Testis (tissue), 3 donors: ENCODE data around the gene ZDHHC19. TPM values are rescaled to one million over a fixed set of nuclear protein-coding genes. Genes with fewer than 3 reads are reported as not detected.

Source experiments
- DNase-seq: peaks from one replicate; pipeline ENCODE4 v3.0.0-alpha.2; 2019
- H3K27ac ChIP-seq, 2 donors: fragments of 200-600 bp; sonication (generic); one replicate each; pipeline ENCODE4 v1.5.1; 2019
- H3K27me3 ChIP-seq: fragments of 200-600 bp; sonication (generic); one replicate; pipeline ENCODE4 v1.5.1; 2019
- H3K36me3 ChIP-seq: fragments of 200-600 bp; sonication (generic); one replicate; pipeline ENCODE4 v1.5.1; 2017; ENCODE audit warnings: low read depth; ENCODE audit errors: missing control alignments
- H3K4me1 ChIP-seq: fragments of 200-600 bp; sonication (generic); one replicate; pipeline ENCODE4 v1.5.1; 2019
- H3K4me3 ChIP-seq, 2 donors: fragments of 200-600 bp; sonication (generic); one replicate each; pipeline ENCODE4 v1.5.1; 2017 to 2019
- H3K9me3 ChIP-seq: fragments of 200-600 bp; sonication (generic); one replicate; pipeline ENCODE4 v1.5.1; 2017
- POLR2A ChIP-seq: fragments of 450-650 bp; IDR thresholded peaks from one replicate; pipeline ENCODE4 v1.6.1; 2017; ENCODE audit warnings: antibody characterized with exemption, mild to moderate bottlenecking, moderate library complexity
- WGBS, 2 donors: methylation state at CpG; one replicate each; pipeline ENCODE4 v1.1.5; 2018; 5-methylcytosine and 5-hydroxymethylcytosine counted together
- intact Hi-C: fragments of 100-400 bp; cut with DNase I; formaldehyde crosslinking; loops from one replicate; pipeline ENCODE4 v1.15.1; 2023; ENCODE audit warnings: low total_unique reads
- polyA plus RNA-seq: library from polyadenylated mRNA; stranded (reverse); fragments of 350-450 nt; fragmentation: Illumina TruSeq; extraction: RNeasy Lipid Tissue Mini Kit (QIAGEN cat#74804); gene quantifications from one replicate; pipeline ENCODE4 v1.2.3, GENCODE V29; 2014; ENCODE audit warnings: low read depth, low replicate concordance; ENCODE audit not compliant: insufficient read depth
- total RNA-seq, 2 donors: library from RNA; depleted of rRNA; stranded (reverse); fragments of >200 nt; gene quantifications; one replicate each; pipeline ENCODE4 v1.2.3, GENCODE V29; 2016
- TF ChIP-seq, protein P1 (sequence below), 3 experiments: fragments of 450-650 bp in 2 of 3; fragments of 200-600 bp in 1 of 3; sonication (generic) in 1 of 3; IDR thresholded peaks; one replicate each; pipeline ENCODE4 v1.5.1; 2016 to 2019; ENCODE audit warnings: antibody characterized with exemption in 3 of 3, mild to moderate bottlenecking in 2 of 3, moderate library complexity in 1 of 3

The ZDHHC19 gene
- total and polyA plus RNA-seq, 3 donors from 2014 or later = 12.7 to 112 (median 55.0) TPM

DNA sequence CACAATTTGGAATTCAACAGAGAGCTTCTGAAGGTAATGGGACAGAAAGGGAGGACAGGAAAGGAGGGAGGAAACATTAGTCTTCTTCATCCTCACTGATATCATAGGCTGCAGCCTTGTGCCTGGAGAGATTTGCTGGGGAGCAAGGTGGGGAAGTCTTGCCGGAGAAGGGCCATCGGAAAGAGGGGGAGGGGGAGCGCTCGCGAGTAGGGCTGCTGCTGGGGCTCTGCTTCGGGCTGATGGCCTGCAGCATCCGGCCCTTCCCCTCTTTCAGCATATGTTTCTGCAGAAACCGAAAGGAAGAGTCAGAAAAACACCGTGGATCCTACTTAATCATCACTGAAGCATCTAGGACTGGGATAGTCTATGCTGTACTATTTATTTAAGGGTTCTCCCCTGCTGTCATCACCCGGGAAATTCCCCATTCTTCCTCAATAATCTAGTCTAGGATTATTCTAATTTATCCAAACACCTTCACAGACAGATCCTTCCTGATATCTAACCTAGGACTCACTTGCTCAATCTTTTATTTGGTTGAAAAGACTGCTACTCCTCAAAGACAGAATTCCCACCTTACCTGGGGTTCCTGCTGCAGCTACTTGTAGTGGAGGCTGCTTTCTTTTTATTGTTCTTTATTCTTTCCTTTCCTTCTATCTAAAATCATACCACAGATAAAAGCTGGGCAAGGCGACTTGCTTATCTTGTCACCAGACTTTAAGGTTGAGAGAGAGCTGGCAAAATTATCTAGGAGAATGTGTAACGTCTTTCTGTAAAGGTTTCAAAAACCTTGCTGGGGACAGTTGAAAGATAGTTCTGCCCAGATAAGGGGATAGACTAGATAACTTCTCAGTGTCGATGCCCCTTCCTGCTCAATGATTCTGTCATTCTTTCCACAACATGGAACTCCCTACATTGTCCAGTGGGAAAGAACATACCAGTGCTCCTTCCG, 27.7 kb upstream of the ZDHHC19 start:
- Histone ChIP-seq H3K36me3 (no peaks in the 10 kb centered on the region), H3K4me1 (peaks cover 43% of the 10 kb centered on the region), H3K4me3 (no peak overlapping the region), H3K9me3 (no peaks in the 10 kb centered on the region), H3K27me3 (no peaks in the 10 kb centered on the region), H3K27ac (peak overlapping the region; percentile 53 to 67)
- TF ChIP-seq, protein P1, sequence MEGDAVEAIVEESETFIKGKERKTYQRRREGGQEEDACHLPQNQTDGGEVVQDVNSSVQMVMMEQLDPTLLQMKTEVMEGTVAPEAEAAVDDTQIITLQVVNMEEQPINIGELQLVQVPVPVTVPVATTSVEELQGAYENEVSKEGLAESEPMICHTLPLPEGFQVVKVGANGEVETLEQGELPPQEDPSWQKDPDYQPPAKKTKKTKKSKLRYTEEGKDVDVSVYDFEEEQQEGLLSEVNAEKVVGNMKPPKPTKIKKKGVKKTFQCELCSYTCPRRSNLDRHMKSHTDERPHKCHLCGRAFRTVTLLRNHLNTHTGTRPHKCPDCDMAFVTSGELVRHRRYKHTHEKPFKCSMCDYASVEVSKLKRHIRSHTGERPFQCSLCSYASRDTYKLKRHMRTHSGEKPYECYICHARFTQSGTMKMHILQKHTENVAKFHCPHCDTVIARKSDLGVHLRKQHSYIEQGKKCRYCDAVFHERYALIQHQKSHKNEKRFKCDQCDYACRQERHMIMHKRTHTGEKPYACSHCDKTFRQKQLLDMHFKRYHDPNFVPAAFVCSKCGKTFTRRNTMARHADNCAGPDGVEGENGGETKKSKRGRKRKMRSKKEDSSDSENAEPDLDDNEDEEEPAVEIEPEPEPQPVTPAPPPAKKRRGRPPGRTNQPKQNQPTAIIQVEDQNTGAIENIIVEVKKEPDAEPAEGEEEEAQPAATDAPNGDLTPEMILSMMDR (IDR thresholded peaks at IDR 0.05) = no peak
- TF ChIP-seq POLR2A = no peak
- 57 to 65% methylated on average over 14 of the region's 14 CpGs for WGBS, 2 donors
- DNase-seq = no peak
- intact Hi-C loops = no loop called here

DNA sequence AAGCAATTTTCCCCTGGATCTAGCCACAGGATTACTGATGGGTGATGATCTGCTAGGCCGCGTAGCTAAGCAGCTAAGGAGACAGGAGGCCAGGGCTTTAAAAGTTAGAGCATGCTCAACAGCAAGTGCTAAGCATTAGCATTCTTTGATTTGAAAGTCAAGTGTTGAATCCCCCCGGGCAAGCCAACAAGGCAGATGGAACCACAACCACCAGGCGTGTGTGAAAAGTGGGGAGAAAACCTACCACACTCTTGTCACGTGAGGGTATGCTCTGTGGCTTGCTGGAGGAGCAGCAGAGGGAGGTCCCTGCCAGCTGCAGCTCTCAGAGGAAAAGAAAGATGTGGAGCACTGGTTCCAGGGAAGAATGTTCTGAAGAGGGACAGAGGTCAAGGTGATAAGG, 26.0 kb upstream of the ZDHHC19 start:
- intact Hi-C loops = no loop called here

GRCh38 chr3:196236223-196236622, 25.0 kb upstream of the ZDHHC19 start:
- H3K4me1 ChIP-seq = peaks cover 45% of the 10 kb centered on the region
- TF ChIP-seq POLR2A = no peak
- TF ChIP-seq, protein P1 (IDR thresholded peaks at IDR 0.05) = no peak
- H3K4me3 ChIP-seq = no peak overlapping the region
- H3K27ac ChIP-seq = peak overlapping the region; percentile 67 to 83
- no peaks in the 10 kb centered on the region for H3K36me3 ChIP-seq
- intact Hi-C loops = no loop called here
- no peaks in the 10 kb centered on the region for H3K9me3 ChIP-seq
- no peak for DNase-seq
- WGBS, 2 donors = 55 to 57% methylated on average over 8 of the region's 8 CpGs
- no peaks in the 10 kb centered on the region for H3K27me3 ChIP-seq

More for the DNA sequence above, 26.0 kb upstream of the ZDHHC19 start:
- no peaks in the 10 kb centered on the region for H3K9me3 ChIP-seq
- H3K27me3 ChIP-seq = no peaks in the 10 kb centered on the region
- no peak for DNase-seq
- no peaks in the 10 kb centered on the region for H3K36me3 ChIP-seq
- 68 to 77% methylated on average over 5 of the region's 5 CpGs for WGBS, 2 donors
- H3K4me3 ChIP-seq = no peak overlapping the region
- TF ChIP-seq POLR2A = no peak
- TF ChIP-seq, protein P1 (IDR thresholded peaks at IDR 0.05) = no peak
- H3K4me1 ChIP-seq = peaks cover 43% of the 10 kb centered on the region
- peak overlapping the region; percentile 67 to 83 for H3K27ac ChIP-seq

DNA sequence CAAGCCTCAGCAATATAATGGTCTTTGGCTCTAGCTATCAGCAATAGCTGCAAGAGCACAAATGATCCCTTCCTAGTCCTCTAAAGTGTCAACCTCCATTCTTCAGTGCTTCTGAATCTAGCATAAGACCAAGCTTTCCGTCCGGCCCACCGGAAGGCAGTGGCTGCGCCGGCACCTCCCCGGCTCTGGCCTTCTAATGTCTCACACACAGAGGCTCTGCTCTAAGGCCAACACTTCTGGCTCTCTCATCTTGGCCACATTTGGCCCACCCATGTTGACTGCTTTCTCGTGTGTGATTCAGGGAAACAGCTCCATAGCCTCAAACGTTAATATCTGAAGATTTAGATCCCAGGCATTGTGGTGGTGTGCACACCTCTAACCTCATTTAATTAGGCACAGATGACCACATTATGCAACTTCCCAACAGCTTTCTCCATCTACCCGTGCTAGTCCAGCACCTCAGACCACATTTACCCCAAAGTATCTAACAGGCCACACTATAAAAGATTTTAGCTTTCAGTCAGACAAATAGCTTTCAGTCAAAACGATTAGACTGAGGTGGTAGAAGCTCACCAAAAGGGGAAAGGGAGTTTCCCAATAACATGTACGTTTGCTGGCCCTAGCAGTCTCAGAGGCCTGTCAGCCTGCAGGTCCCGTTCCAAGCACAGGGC, 24.4 kb upstream of the ZDHHC19 start:
- Histone ChIP-seq H3K36me3 (no peaks in the 10 kb centered on the region), H3K4me3 (no peak overlapping the region), H3K4me1 (peaks cover 52% of the 10 kb centered on the region), H3K9me3 (no peaks in the 10 kb centered on the region), H3K27ac (peak overlapping the region; percentile 67 to 83), H3K27me3 (no peaks in the 10 kb centered on the region)
- 67 to 69% methylated on average over 12 of the region's 12 CpGs for WGBS, 2 donors
- DNase-seq = peak; percentile 74
- intact Hi-C loops = no loop called here
- TF ChIP-seq, protein P1 (IDR thresholded peaks at IDR 0.05) = no peak
- TF ChIP-seq POLR2A = no peak
